Osteoblast (primary cell): ENCODE measurements around the gene TNS3. TPM values are rescaled to one million over a fixed set of nuclear protein-coding genes. Genes with fewer than 3 reads are reported as not detected.

Experiments
- DNase-seq: peaks from one replicate; pipeline ENCODE4 v3.0.0; 2011; ENCODE audit warnings: low spot score, mixed read lengths; ENCODE audit not compliant: insufficient read length; ENCODE audit errors: missing footprints
- H2AFZ ChIP-seq: 2 replicates; pipeline ENCODE4 v1.6.0; 2011; ENCODE audit warnings: mild to moderate bottlenecking, low read length
- H3K27ac ChIP-seq: 2 replicates; pipeline ENCODE4 v1.5.1; 2011; ENCODE audit warnings: mild to moderate bottlenecking, low read depth, low read length, moderate library complexity
- H3K27me3 ChIP-seq: 2 replicates; pipeline ENCODE4 v1.6.0; 2012; ENCODE audit warnings: mild to moderate bottlenecking, control low read depth, inconsistent platforms, low read length, moderate library complexity; ENCODE audit not compliant: insufficient read depth
- H3K36me3 ChIP-seq: 2 replicates; pipeline ENCODE4 v1.5.1; 2011; ENCODE audit warnings: mild to moderate bottlenecking, low read length, control low read depth, moderate library complexity; ENCODE audit not compliant: insufficient read depth
- H3K4me1 ChIP-seq: 2 replicates; pipeline ENCODE4 v1.5.1; 2011; ENCODE audit warnings: mild to moderate bottlenecking, low read length, control low read depth, moderate library complexity; ENCODE audit not compliant: insufficient read depth
- H3K4me2 ChIP-seq: 2 replicates; pipeline ENCODE4 v1.6.0; 2011; ENCODE audit warnings: mild to moderate bottlenecking, low read length; ENCODE audit not compliant: insufficient read depth
- H3K4me3 ChIP-seq: fragments of 200-600 bp; sonication (generic); 3 replicates; pipeline ENCODE4 v1.5.1; 2012; ENCODE audit warnings: mild to moderate bottlenecking, low read length, inconsistent platforms; ENCODE audit not compliant: insufficient read depth
- H3K79me2 ChIP-seq: 2 replicates; pipeline ENCODE4 v1.6.0; 2012; ENCODE audit warnings: mild to moderate bottlenecking, low read length, control low read depth, inconsistent platforms; ENCODE audit not compliant: insufficient read depth
- H3K9me3 ChIP-seq: 2 replicates; pipeline ENCODE4 v1.5.1; 2011; ENCODE audit warnings: low read depth, low read length, control low read depth
- H4K20me1 ChIP-seq: 2 replicates; pipeline ENCODE4 v1.6.0; 2012; ENCODE audit warnings: mild to moderate bottlenecking, low read length, control low read depth; ENCODE audit not compliant: insufficient read depth
- total RNA-seq: library from RNA; depleted of rRNA; stranded (reverse); fragments of >200 nt; gene quantifications from 2 replicates; pipeline ENCODE4 v1.2.3, GENCODE V29; 2012
- TF ChIP-seq, protein P1 (sequence below): IDR thresholded peaks from 2 replicates; pipeline ENCODE4 v1.5.1; 2011; ENCODE audit warnings: mild to moderate bottlenecking, low read depth, low read length, moderate library complexity; ENCODE audit errors: extremely low read depth

Gene TNS3
- total RNA-seq, 1 donor = 67.3 TPM

- peak; percentile 10 for DNase-seq
- H3K4me3 ChIP-seq = no peak overlapping the region
- H4K20me1 ChIP-seq = peaks cover 40% of the 10 kb centered on the region
- peaks cover 12% of the 10 kb centered on the region for H3K4me1 ChIP-seq
- H3K27me3 ChIP-seq = no peaks in the 10 kb centered on the region
- no peak overlapping the region for H2AFZ ChIP-seq
- H3K27ac ChIP-seq = no peak overlapping the region
- TF ChIP-seq, protein P1, sequence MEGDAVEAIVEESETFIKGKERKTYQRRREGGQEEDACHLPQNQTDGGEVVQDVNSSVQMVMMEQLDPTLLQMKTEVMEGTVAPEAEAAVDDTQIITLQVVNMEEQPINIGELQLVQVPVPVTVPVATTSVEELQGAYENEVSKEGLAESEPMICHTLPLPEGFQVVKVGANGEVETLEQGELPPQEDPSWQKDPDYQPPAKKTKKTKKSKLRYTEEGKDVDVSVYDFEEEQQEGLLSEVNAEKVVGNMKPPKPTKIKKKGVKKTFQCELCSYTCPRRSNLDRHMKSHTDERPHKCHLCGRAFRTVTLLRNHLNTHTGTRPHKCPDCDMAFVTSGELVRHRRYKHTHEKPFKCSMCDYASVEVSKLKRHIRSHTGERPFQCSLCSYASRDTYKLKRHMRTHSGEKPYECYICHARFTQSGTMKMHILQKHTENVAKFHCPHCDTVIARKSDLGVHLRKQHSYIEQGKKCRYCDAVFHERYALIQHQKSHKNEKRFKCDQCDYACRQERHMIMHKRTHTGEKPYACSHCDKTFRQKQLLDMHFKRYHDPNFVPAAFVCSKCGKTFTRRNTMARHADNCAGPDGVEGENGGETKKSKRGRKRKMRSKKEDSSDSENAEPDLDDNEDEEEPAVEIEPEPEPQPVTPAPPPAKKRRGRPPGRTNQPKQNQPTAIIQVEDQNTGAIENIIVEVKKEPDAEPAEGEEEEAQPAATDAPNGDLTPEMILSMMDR = no peak
- H3K9me3 ChIP-seq = no peaks in the 10 kb centered on the region
- H3K36me3 ChIP-seq = peaks cover 8% of the 10 kb centered on the region
- H3K79me2 ChIP-seq = peaks cover 40% of the 10 kb centered on the region
- no peak overlapping the region for H3K4me2 ChIP-seq
Measured at GRCh38 chr7:47490501-47491265, 91.2 kb downstream of the TNS3 start.

- no peak for DNase-seq
- Histone ChIP-seq H2AFZ (no peak overlapping the region), H3K4me1 (peaks cover 12% of the 10 kb centered on the region), H3K9me3 (no peaks in the 10 kb centered on the region), H3K36me3 (peaks cover 8% of the 10 kb centered on the region), H4K20me1 (peaks cover 46% of the 10 kb centered on the region), H3K4me2 (no peak overlapping the region), H3K27ac (no peak overlapping the region), H3K79me2 (peaks cover 50% of the 10 kb centered on the region), H3K4me3 (no peak overlapping the region), H3K27me3 (no peaks in the 10 kb centered on the region)
- TF ChIP-seq, protein P1 = no peak
Measured at GRCh38 chr7:47489624-47490023, 92.3 kb downstream of the TNS3 start.

- Histone ChIP-seq H4K20me1 (peaks cover 51% of the 10 kb centered on the region), H3K27me3 (no peaks in the 10 kb centered on the region), H3K27ac (no peak overlapping the region), H3K9me3 (no peaks in the 10 kb centered on the region), H3K36me3 (peaks cover 8% of the 10 kb centered on the region), H3K4me1 (peaks cover 5% of the 10 kb centered on the region), H3K4me3 (no peak overlapping the region), H3K4me2 (no peak overlapping the region), H3K79me2 (peaks cover 56% of the 10 kb centered on the region), H2AFZ (no peak overlapping the region)
- TF ChIP-seq, protein P1 = no peak
- no peak for DNase-seq
Measured at GRCh38 chr7:47488969-47489342, 93.0 kb downstream of the TNS3 start.

- H3K4me1 ChIP-seq = peaks cover 7% of the 10 kb centered on the region
- no peak overlapping the region for H3K4me2 ChIP-seq
- peaks cover 8% of the 10 kb centered on the region for H3K36me3 ChIP-seq
- DNase-seq = no peak
- H3K9me3 ChIP-seq = no peaks in the 10 kb centered on the region
- peaks cover 51% of the 10 kb centered on the region for H4K20me1 ChIP-seq
- no peaks in the 10 kb centered on the region for H3K27me3 ChIP-seq
- no peak overlapping the region for H3K27ac ChIP-seq
- H2AFZ ChIP-seq = no peak overlapping the region
- TF ChIP-seq, protein P1 = no peak
- H3K4me3 ChIP-seq = no peak overlapping the region
- peaks cover 61% of the 10 kb centered on the region for H3K79me2 ChIP-seq
Measured at GRCh38 chr7:47488201-47488968, 93.5 kb downstream of the TNS3 start.
